Measurements from ENCODE around the gene ULK2.

- TF ChIP-seq CTCF (CRISPR knock-in tag; IDR thresholded peaks at IDR 0.05) (no peak), HMGXB4 (CRISPR knock-in tag; IDR thresholded peaks at IDR 0.05; ENCODE audit: borderline replicate concordance in 1 of 2, low read depth in 1 of 2) (no peak), TFE3 (CRISPR knock-in tag; IDR thresholded peaks at IDR 0.05) (no peak), HOXA3 (CRISPR knock-in tag; IDR thresholded peaks at IDR 0.05) (no peak), SUZ12 (IDR thresholded peaks at IDR 0.05; ENCODE audit: low read depth, low read length) (no peak)
These were observed 62.7 kb downstream of the ULK2 start for GRCh38 chr17:19805006-19805405.

Data from HepG2 (cell line).